AML-193 (cell line): Measurements from ENCODE around the gene SRD5A1.

Experiments used
- DNase-seq, 2 experiments: peaks; one replicate each; lab custom pipeline; 2025; lab: John Stamatoyannopoulos, UW

The SRD5A1 gene

DNA sequence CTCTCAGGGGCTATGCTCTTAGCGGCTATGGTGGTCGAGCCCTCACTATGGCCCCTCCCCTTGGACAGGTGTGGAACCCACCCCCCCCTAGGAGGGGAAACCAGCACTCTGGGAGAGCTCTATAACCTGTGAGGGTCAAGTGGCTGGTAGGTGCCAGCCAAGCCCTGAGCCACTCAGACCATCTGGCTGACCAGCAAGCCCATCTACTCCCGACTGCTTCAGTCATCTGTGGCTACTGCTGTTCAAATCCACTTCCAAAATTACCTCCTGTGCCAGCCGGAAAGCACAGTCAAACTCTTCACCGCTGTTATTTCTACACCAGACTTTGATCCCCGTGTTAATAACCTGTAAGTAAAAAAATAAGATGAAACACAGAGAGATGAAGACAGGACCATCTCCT lies 28.9 kb upstream of the SRD5A1 start:
- DNase-seq = no peak

DNA sequence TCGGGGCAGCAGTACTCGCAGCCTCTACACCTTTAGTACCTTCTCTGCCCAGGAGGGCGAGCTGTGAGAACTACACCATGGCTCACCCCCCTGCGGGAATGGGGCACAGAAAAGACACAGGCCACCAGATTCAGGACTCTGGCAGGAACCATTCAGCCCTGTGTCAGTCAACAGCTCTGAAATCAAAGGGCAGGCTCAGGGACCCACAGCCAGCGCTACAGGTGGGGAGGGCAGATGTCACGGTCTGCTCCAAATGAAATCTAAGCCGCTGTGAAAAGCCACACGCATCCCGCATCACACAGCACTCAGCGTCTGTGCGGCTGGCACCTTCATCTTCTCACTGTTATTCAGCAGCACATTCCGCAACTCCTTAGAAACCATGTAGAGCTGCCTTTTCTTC lies 28.3 kb upstream of the SRD5A1 start:
- DNase-seq = no peak

DNA sequence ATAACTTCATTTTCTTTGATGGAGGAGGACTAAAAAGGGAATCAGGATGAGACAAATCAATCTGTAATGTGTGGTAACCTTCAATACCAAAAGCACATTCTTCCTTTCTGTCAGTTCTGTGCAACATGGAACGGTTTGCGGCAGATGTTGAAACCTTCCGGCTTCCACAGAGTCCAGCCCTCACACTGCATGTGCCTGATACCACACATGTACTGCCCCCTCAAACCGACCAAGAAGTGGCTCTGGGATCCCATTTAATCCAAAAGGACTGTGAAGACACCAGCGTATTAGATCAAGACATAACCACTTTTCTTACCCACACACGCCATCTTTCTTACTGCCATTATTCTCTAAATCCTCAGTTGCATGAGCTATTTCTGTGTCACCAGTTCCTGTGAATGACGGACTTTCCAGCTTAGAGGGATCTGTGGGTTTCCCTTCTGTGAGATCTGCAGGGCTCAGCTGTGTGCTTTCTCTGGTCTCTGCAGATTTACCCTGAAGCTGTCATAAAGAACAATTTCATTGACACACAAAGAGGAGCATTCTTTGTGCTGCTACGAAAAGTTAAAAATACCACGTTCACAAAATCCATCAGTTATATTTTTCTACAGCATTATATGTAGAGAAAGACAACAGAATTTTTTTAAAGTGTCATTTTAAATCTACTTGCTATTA lies 26.2 kb upstream of the SRD5A1 start:
- no peak for DNase-seq

DNA sequence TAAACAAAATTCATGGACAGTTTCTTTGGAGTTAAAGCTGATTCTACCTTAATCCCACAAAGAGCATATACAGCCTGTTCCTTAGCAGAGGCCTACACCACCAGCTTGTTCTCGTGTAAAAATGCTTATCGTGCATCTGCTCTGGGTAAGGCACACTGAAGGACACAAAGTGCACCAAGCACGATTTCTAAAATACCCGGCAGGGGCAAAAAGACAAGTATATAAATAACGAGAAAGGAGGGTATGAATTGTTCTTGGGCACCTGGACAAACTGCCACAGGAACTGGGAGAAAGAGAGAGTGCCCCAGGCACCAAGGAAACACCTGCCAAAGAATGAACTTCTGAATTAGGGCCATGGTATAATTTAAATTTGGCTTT lies 25.7 kb upstream of the SRD5A1 start:
- DNase-seq = no peak

DNA sequence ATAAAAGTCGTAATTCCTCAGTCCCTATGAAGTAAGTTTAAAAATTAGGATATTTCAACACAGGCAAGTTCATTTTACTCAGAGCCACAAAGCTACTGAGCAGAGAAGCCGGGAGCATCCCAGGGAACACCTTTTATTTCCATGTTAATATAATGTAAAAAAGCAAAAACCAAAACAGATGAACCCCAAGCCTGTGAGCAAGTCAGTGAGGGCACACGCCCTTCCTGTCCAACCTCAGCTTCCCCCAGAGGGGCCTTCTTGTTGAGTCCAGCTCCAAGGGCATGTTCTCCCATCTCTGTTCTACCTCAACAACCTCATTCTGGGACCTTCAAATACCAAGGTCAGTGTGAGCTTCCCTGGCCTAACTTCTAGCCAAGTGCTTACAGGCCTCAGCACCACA lies 25.2 kb upstream of the SRD5A1 start:
- DNase-seq = no peak

DNA sequence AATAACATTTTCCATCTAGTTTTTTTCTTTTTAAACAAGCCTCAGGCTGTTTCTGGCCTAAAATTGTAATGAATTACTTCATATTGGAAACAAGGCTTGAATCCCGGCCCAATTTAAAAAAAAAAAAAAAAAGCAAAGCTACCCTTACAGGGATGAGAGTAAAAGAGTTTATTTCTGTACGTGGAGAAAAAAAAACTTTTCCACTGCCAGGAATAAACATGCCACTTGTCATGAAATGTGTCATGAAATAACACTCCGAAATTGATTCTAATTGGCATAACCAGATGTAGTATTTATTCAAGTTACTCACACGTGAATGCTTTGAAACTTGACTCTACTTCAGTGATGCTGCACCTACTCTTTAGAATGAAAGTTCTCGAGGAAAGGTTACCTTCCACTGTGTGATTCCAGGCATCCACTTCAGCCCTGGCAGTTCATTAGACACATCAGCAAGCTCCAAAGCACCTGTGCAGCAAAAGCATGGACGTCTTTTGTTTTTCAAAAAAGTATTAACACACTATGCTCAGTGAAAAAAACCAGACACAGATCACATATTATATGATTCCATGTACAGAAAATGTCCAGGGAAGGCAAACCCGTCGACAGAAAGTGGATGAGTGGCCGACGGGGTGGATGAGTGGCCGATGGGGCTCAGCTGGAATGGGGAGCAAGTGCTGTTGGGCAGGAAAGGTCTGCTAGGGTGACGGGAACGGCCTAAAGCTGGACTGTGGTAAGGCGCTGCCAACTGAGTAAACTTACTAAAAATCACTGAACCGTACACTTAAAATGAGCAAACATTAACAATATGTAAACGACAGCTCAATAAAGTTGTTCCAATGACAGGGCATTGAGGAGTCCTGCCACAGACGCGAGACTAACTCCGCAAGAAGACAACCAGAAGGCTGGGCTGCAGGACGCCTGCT lies 21.6 kb upstream of the SRD5A1 start:
- no peak for DNase-seq

DNA sequence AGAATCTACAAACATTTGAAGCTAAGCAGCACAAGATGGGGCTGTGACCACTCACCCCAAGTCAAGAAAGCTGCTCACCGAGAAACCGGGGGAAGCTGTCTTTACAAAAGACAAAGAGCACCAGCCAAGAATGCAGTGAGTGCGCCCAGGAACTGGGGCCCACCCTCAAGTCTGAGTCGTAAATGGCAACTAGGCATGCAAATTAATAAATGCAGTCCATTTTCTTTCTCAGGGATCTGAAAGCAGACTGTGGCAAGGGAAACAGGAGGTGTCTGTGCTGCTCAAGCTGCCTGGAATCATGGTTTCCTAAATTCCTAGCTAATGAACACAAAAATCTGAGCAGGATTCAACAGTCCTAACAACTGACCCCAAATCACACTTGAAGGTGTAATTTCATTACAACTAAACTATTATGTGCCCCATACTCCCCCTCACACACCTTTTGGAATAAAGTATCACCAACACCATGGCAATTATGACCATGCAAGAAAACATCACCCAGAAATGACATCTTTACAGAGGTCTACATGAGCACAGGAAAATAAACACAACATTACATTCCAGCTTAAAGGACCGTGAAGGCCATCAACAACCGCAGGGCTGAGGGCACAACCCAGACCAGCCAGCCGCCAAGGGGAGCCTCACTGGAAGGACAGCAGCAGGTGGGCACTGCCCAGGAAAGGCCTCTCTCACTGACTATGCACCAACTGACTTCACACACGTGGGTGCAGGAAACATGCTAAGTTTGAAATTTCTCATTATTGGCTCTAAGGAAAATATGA lies 18.0 kb upstream of the SRD5A1 start:
- no peak for DNase-seq

DNA sequence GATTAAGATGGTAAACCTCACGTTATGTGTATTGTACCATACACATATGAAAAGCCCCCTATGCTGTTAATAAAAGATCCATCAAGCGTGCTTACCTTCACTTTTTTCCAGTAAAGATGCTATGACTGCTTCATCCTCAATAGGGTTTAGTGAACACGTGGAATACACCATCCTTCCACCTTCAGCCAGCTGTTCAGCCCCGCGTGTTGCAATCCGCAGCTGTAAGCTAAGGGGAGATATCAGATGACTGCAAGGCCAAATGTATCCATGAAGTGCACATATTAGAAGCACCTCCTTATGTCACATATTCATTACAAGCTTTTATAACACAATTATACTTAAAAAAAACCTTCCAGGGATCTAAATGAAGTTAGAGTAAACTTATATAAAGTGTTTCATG lies 16.6 kb upstream of the SRD5A1 start:
- no peak for DNase-seq

DNA sequence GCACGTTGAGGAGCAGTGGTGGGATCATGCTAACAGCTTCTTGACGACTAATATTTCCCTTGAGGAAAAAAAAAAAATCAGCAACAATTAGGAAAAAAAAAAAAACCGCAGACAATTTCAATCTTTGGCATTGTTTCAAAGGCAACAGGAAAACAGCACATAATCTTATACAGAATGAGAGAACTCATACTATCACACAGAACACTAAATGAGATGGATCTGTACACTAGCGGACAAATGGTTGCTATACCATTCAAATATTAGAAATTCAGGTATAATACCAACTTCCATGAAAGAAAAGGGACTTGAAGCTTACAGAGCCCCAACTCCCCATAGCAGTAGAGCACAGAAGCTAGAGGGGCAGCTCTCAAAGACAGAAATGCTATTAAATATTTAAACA lies 10.0 kb upstream of the SRD5A1 start:
- no peak for DNase-seq

DNA sequence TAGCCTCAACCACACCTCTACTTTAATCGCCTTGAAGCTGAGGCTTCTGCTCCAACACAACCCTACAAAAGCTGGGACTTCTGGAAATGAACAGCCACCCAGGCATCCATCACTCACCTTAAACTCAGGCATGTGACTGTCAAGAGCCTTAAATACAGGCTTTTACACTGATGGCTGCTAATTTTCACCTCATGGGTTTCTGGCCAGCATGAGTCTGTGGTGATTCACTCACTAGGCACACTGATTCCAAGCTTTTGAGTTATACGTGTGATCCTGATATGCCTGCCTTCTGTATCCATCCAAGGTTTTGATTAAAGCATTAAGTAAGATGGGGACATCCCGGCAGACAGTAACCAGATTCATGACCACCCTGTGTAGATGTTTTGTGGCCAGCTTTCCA lies 9.3 kb upstream of the SRD5A1 start:
- no peak for DNase-seq

DNA sequence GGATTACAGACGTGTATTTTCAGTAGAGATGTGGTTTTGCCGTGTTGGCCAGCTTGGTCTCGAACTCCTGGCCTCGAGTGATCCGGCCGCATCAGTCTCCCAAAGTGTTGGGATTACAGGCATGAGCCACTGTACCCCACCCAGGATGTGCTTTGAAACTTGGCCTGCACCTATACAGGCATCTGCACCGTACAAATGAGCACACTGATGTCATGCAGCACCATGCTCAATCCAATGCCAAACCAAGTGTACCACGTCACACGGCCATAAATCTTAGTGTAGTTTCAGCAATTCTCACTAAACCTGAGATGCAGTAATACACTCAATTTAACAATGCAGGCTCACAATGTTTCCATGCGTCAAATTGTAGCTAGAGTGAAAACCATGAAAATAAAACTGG lies 6.7 kb upstream of the SRD5A1 start:
- no peak for DNase-seq

DNA sequence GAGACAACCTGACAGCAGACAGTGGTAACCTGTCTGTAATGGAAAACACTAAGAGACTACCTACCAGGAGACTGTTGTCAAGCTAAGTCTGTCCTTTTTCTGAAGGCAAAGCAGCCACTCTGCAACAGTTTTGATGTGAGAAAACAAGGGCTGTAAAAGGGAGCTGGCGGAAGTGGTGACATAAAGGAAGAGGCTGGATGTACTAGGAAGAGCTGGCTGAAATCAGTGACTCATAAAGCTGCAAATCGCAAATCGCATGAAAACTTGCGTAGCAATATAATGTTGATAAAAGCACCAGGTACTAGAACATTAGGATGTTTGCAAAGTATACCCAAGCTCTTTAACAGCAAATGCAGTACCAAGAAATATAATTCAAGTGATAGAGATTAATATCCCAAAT lies 1.8 kb upstream of the SRD5A1 start:
- DNase-seq = peak; percentile 25 to 29

DNA sequence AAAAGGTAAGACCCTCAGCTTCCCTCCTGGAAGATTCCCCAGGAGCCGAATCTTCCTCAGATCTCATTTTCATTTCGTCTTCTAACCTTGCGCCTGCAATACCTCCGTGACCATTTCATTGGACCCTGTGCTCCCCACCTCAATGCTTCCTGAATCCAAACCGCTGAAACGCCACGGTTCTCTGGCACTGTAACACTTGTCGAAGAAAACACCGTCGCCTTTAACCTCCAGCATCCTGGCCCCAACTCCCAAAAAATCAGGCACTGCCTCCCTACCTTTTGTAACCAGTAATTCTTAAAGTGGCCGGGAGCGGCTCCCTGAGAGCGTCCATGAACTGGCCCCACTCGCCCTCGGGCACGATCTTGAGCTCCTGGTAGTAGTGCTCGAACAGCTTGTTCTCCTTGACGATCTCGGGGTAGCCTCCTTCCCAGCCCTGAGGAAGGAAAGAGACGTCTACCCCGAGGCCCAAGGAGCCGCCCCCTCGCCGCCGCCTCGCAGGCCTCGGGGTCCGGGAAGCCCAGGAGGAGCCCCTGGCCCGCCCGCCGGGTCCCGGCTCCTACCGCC lies 834 bp upstream of the SRD5A1 start:
- peak in 1 of 2 experiments; percentile 8 for DNase-seq

DNA sequence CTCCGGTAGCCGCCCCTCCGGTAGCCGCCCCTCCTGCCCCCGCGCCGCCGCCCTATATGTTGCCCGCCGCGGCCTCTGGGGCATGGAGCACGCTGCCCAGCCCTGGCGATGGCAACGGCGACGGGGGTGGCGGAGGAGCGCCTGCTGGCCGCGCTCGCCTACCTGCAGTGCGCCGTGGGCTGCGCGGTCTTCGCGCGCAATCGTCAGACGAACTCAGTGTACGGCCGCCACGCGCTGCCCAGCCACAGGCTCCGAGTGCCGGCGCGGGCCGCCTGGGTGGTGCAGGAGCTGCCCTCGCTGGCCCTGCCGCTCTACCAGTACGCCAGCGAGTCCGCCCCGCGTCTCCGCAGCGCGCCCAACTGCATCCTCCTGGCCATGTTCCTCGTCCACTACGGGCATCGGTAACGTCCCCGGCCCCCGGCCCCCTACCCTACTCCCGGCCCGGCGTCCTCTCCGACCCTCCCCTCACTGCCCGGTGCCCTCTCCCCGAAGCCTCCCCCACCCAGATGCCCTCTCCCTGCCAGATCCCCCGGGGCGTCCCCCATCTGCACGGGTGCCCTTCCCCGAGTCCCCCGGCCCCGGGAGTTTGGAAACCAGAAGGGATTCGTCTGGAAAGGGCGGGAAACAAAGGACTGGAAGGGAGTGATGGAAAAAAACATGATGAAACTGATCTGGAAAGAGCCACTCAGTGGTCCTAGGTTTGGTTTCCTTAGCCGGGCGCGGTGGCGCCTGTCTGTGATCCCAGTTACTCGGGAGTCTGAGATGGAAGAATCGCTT lies 417 bp downstream of the SRD5A1 start:
- peak in 1 of 2 experiments; percentile 65 for DNase-seq

DNA sequence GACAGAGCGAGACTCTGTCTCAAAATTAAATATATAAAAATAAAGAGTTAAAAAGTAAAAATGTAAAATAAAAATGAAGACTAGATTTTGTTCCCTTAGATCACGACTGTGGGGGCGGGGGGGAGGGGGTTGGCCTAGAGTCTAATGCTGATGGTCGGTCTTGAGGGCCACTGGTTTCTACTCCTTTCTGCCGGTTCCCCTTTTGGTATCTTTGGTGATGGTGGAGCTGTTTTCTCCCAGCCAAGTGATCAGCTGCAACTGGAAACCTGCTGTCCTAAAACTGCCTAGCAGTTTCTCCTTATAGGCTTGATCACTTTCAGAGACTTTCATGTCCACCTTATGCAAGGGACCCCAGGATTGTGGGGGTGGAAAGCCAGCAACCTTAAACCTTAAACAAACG lies 1.1 kb downstream of the SRD5A1 start:
- peak; percentile 15 to 47 for DNase-seq

DNA sequence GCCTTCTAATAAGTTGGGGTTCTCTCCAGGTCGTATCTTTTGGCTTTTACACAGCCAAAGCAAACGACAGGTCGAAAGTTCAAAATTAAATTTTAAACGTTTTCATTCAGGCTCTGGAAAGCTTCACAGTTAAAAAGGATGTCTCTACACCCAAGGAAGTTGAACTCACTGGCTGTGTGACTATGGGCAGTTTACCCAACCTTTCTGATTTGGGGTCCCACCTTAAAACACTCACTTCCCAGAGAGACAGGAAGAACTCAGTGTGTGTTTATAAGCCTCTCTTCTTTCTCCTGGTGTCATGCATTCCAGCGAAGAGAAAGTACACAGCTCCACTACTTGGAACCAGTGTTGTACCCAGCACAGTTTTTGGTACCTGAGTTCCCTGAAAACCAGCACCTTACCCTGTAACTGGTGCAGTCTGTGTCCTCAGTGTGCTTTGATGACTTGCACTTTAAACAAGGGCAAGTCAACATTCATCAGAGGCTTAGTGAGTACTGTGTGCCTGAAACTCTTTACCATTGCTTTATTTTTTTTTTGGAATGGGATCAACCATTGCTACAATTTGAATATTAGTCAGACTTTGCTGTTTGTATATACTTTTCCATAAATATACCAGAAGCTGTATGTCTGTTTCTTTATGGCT lies 1.7 kb downstream of the SRD5A1 start:
- no peak for DNase-seq

DNA sequence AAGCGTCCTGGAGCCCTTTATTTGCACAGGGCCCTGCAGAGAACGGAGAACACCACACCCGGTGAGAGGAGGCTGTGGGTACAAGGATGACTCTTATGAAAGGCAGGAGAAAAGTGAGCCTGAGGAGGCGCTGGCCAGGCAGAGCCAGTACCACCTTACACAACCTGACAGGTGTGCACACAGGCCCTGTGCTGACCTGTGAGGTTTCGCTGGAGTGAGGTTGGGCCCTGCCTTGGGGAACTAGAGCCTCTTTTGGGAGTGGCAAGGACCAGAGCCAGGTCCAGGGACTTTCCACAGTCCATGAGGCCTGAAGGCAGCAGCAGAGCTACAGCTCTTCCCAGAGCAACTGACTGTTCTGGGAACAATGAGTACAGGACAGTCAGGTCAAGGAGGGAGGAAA lies 3.1 kb downstream of the SRD5A1 start:
- no peak for DNase-seq

DNA sequence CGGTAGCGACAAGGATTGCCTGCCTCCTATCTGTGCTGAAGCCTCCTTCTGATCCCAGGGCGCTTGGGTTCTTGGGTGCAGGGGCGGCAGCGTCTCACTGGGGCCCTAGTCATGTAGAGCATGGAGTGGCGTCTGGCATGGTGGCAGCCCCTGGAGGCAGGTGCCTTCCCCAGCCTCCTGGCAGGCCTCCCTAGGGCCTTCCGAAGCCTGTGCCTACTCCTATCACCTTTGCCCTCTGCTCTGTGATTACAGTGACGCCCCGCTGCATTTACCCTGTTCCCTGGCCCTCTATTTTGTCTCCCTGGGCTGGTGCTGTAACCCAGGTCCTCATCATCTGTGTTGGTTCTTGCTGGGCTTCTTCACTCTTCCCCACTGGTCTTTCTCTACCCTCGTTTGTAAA lies 3.8 kb downstream of the SRD5A1 start:
- DNase-seq = no peak

DNA sequence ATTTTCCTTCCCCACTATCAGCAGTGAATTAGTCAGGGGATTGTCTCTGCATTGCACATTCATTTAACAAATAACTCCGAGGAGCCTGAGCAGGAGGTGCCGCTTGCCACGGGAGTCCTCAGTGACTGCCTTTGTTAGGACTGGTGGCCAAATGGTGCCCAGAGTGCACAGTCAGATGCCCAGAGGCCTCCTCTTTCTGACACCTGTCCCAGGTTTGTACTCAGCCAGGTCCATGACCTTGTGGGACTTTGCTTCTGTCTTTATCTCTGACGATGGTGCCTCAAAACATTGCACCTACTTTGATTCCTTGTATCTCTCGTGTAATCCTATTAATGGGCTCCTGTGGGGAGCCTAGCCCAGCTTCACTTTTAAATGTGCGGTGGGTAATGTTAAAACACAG lies 4.3 kb downstream of the SRD5A1 start:
- no peak for DNase-seq

DNA sequence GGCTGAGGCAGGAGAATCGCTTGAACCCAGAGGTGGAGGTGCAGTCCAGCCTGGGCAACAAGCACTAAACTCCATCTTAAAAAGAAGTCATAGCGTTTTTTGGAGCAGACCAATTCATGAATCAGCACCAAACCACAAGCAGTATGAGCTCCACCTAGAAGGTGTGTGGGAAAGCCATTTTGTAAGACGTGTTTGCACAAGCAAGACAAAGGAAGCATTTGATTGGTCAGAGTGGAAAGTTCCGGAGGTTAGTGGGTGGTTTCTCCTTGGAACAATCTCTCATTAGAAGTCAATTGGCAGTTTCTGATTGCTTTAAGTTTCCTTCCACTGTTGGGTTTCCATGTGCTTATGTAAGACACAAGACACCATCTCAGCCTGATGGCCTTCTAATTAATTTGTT lies 5.0 kb downstream of the SRD5A1 start:
- no peak for DNase-seq

DNA sequence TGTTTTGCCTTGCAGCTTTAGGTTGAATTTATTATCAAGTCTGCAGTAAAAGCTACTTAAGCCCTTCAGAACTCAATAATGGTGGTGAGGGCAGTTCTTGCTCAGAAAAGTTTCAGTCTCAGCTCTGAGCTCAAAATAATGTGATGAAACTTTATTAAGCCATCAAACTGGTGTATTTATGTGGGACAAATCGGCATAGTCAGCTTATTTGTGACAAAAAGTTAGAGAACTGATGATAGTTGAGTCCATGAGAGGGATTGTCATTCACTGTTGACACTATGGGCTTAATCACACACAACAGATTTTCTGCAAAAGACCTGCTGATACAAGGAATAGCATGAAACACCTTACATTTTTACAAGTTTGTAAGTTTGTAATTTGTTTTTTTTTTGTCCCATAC lies 9.4 kb downstream of the SRD5A1 start:
- DNase-seq = no peak
